Gastrocnemius medialis (tissue), 4 donors: ENCODE data around the gene CDK16.

Experiments
- POLR2A ChIP-seq, 2 donors: fragments of 450-650 bp; IDR thresholded peaks; one replicate each; pipeline ENCODE4 v1.6.1; 2017; ENCODE audit warnings: antibody characterized with exemption in 2 of 2, mild to moderate bottlenecking in 2 of 2, moderate library complexity in 2 of 2
- TF ChIP-seq, protein P1 (sequence below), 5 experiments: fragments of 450-650 bp in 3 of 5; fragments of 200-600 bp in 2 of 5; sonication (generic) in 2 of 5; IDR thresholded peaks in 4 of 5; conservative IDR thresholded peaks in 1 of 5; 1 replicate in 4 of 5; 2 replicates in 1 of 5; pipeline ENCODE4 v1.5.1; 2016 to 2019; ENCODE audit warnings: antibody characterized with exemption in 5 of 5, mild to moderate bottlenecking in 3 of 5, moderate library complexity in 3 of 5

DNA sequence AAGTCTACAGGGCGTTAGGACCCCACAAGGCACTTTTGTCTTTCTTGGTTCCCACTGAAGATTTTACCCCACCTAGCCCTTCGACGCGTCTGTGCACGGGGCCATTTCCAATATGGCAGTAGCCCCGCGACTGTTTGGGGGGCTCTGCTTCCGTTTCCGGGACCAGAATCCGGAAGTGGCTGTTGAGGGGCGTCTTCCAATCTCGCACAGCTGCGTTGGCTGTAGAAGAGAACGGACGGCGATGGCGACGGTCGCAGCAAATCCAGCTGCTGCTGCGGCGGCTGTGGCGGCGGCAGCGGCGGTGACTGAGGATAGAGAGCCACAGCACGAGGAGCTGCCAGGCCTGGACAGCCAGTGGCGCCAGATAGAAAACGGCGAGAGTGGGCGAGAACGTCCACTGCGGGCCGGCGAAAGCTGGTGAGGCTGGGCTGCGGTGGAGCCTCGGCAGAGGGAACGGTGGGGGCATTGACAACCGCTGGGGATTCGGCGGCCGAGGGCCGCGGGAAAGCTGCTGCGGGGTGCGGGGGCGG lies 14.4 kb downstream of the CDK16 start, which contains the start of gene USP11:
- TF ChIP-seq, protein P1, sequence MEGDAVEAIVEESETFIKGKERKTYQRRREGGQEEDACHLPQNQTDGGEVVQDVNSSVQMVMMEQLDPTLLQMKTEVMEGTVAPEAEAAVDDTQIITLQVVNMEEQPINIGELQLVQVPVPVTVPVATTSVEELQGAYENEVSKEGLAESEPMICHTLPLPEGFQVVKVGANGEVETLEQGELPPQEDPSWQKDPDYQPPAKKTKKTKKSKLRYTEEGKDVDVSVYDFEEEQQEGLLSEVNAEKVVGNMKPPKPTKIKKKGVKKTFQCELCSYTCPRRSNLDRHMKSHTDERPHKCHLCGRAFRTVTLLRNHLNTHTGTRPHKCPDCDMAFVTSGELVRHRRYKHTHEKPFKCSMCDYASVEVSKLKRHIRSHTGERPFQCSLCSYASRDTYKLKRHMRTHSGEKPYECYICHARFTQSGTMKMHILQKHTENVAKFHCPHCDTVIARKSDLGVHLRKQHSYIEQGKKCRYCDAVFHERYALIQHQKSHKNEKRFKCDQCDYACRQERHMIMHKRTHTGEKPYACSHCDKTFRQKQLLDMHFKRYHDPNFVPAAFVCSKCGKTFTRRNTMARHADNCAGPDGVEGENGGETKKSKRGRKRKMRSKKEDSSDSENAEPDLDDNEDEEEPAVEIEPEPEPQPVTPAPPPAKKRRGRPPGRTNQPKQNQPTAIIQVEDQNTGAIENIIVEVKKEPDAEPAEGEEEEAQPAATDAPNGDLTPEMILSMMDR (IDR thresholded peaks at IDR 0.05 in 4 of 5, conservative IDR thresholded peaks at IDR 0.05 in 1 of 5): no peak
- TF ChIP-seq POLR2A (IDR thresholded peaks at IDR 0.05): peak in 1 of 2 donors; percentile 37
